T-cell (primary cell): ENCODE measurements around the gene XIST. TPM values are rescaled to one million over a fixed set of nuclear protein-coding genes. Genes with fewer than 3 reads are reported as not detected.

Experiments
- ATAC-seq, 4 experiments: fragments of 200-7000 bp in 3 of 4; fragments of 150-1000 bp in 1 of 4; cut with Tn5 transposase; replicated peaks in 1 of 4; 1 replicate in 3 of 4; 2 replicates in 1 of 4; pipeline ENCODE4 v1.10.0; 2021; ENCODE audit warnings: moderate library complexity in 3 of 4, mild to moderate bottlenecking in 2 of 4, moderate number of reproducible peaks in 1 of 4
- CTCF ChIA-PET, 2 donors: fragments of 300-600 bp; sonication (Branson Sonifier 250); formaldehyde crosslinking; loops; one replicate each; lab custom pipeline; 2022; ENCODE audit warnings: antibody characterized with exemption in 2 of 2; lab: Charles Lee
- POLR2A ChIA-PET, 2 donors: fragments of 300-600 bp; sonication (Branson Sonifier 250); formaldehyde crosslinking; loops; one replicate each; lab custom pipeline; 2022; ENCODE audit warnings: antibody characterized with exemption in 2 of 2; lab: Charles Lee
- DNase-seq, 35 experiments: peaks; one replicate each; pipeline versions ENCODE4 v3.0.0 to v3.0.0-alpha.2; 2013 to 2023
- H3K27ac ChIP-seq: one replicate; pipeline ENCODE4 v1.5.1; 2013; ENCODE audit warnings: low read length
- H3K27me3 ChIP-seq, 2 experiments: replicated peaks in 1 of 2; 1 replicate in 1 of 2; 2 replicates in 1 of 2; pipeline versions ENCODE4 v1.6.1 to v1.7.0; 2013; ENCODE audit warnings: low read length in 1 of 2, mixed read lengths in 1 of 2; ENCODE audit not compliant: control insufficient read depth in 2 of 2, insufficient read depth in 2 of 2; ENCODE audit errors: extremely low read depth in 1 of 2
- H3K36me3 ChIP-seq, 2 donors: 1 replicate in 1 of 2; 2 replicates in 1 of 2; pipeline versions ENCODE4 v1.6.1 to v1.7.0; 2013; ENCODE audit warnings: low read length in 1 of 2; ENCODE audit not compliant: control insufficient read depth in 2 of 2, insufficient read depth in 1 of 2; ENCODE audit errors: extremely low read depth in 1 of 2
- H3K4me1 ChIP-seq, 2 experiments: 1 replicate in 1 of 2; 2 replicates in 1 of 2; pipeline versions ENCODE4 v1.6.1 to v1.7.0; 2013; ENCODE audit warnings: low read length in 2 of 2, mixed read lengths in 1 of 2; ENCODE audit not compliant: insufficient read depth in 2 of 2, control insufficient read depth in 1 of 2; ENCODE audit errors: extremely low read depth in 1 of 2
- H3K4me3 ChIP-seq, 2 donors: 1 replicate in 1 of 2; 2 replicates in 1 of 2; pipeline versions ENCODE4 v1.5.1 to v1.7.0; 2013; ENCODE audit warnings: mild to moderate bottlenecking in 2 of 2, low read length in 1 of 2, moderate library complexity in 1 of 2; ENCODE audit not compliant: control insufficient read depth in 1 of 2; ENCODE audit errors: extremely low read depth in 1 of 2
- H3K9me3 ChIP-seq: 2 replicates; pipeline ENCODE4 v1.7.0; 2013
- H3K27ac Mint-ChIP-seq, 2 donors: one replicate each; pipeline ENCODE4 v1.8.0; 2020 to 2021; ENCODE audit warnings: mild to moderate bottlenecking in 2 of 2, mixed read lengths in 2 of 2
- H3K27me3 Mint-ChIP-seq, 2 donors: one replicate each; pipeline ENCODE4 v1.8.0; 2021 to 2022; ENCODE audit warnings: mixed read lengths in 2 of 2
- H3K36me3 Mint-ChIP-seq: one replicate; pipeline ENCODE4 v1.8.0; 2021; ENCODE audit warnings: mixed read lengths
- H3K4me1 Mint-ChIP-seq, 3 donors: one replicate each; pipeline ENCODE4 v1.8.0; 2020 to 2022; ENCODE audit warnings: mixed read lengths in 3 of 3, mild to moderate bottlenecking in 1 of 3
- H3K4me3 Mint-ChIP-seq, 3 donors: one replicate each; pipeline ENCODE4 v1.8.0; 2020 to 2022; ENCODE audit warnings: mild to moderate bottlenecking in 3 of 3, mixed read lengths in 3 of 3, moderate library complexity in 3 of 3
- H3K9me3 Mint-ChIP-seq, 3 donors: one replicate each; pipeline ENCODE4 v1.8.0; 2020 to 2022; ENCODE audit warnings: mixed read lengths in 3 of 3
- WGBS: methylation state at CpG from one replicate; pipeline ENCODE4 v1.1.5; 2013; ENCODE audit warnings: missing lambda C conversion rate; ENCODE audit not compliant: insufficient coverage; 5-methylcytosine and 5-hydroxymethylcytosine counted together
- total RNA-seq, 35 experiments: library from RNA in 6 of 35; stranded (reverse) in 6 of 35; fragments of 120-200 nt in 1 of 35; gene quantifications; one replicate each; pipeline versions ENCODE4 v1.2.1 to v1.2.4 and lab custom pipeline; 2013 to 2026

XIST gene
- total RNA-seq, 5 donors from 2014 or later (not counting 1 experiment from before 2014, with no cell fraction given): 0.58 to 481 (median 1.2) TPM

DNA sequence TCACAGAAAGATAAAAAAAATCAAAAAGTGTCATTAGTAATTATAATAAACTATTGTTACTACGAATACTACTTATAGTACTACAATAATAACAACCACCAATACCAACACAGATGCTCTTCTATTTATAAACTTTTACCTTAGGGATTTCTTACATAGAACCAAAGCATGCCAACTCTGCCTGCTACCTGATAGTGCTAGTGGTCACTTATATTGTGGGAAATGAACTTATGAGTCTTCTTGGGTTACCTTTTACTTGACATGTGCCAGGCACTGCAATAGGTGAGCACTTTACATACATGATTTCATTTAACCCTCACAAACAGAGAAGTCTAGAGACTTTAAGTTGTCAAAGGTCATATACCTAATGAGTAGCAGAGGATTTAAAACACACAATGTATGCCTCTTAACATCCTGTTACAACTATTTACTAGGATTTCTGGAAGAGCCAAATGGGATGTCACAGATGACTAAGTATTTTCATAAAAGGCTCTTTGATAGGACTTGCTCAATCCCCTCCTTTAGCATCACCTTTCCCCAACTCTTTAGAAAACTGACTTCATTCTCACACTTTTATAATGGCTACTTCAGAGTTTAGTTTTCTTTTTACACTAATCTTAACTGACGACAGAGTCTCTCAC lies 24.3 kb downstream of the XIST start:
- Mint-ChIP-seq H3K27me3 (peaks cover 0 to 6% of the 10 kb centered on the region in 2 donors), H3K4me3 (no peak overlapping the region), H3K36me3 (no peaks in the 10 kb centered on the region), H3K9me3 (no peaks in the 10 kb centered on the region), H3K4me1 (peaks cover 0 to 25% (median 0%) of the 10 kb centered on the region in 3 donors), H3K27ac (no peak overlapping the region)
- Histone ChIP-seq H3K36me3 (no peaks in the 10 kb centered on the region), H3K27me3 (no peaks in the 10 kb centered on the region), H3K4me1 (no peaks in the 10 kb centered on the region), H3K9me3 (no peaks in the 10 kb centered on the region), H3K4me3 (no peak overlapping the region), H3K27ac (no peak overlapping the region)
- ChIA-PET POLR2A (no interaction called here), CTCF (no interaction called here)
- DNase-seq: no peak
- no peak for ATAC-seq
- no CpG with 5 or more reads among the region's 2 CpGs for whole genome bisulfite sequencing

DNA sequence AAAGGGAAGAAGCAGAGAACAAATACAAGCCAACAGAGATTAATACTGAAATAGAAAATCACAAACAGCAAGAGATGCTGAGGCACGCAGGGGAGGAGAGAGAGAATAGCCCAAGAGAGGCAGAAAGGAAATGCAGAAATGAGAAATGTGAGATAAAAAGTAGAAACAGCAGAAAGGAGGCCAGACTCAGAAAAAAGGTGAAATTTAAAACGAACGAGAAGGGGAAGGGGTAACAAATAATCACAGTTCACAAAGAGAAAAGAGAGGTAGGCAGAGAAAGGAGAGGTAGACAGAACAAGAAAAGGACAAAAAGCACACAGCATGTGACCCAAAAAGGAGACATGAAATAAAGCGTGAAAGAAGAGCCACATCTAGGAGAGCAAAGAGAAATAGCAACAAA lies 25.1 kb downstream of the XIST start:
- Histone ChIP-seq H3K27ac (no peak overlapping the region), H3K4me3 (no peak overlapping the region), H3K27me3 (no peaks in the 10 kb centered on the region), H3K4me1 (no peaks in the 10 kb centered on the region), H3K9me3 (no peaks in the 10 kb centered on the region), H3K36me3 (no peaks in the 10 kb centered on the region)
- H3K36me3 Mint-ChIP-seq: no peaks in the 10 kb centered on the region
- no CpG with 5 or more reads among the region's 4 CpGs for WGBS
- H3K4me1 Mint-ChIP-seq: peaks cover 0 to 19% (median 0%) of the 10 kb centered on the region in 3 donors
- no peaks in the 10 kb centered on the region for H3K9me3 Mint-ChIP-seq
- ChIA-PET POLR2A (no interaction called here), CTCF (no interaction called here)
- DNase-seq (no peak), ATAC-seq (no peak)
- no peak overlapping the region for H3K27ac Mint-ChIP-seq
- no peak overlapping the region for H3K4me3 Mint-ChIP-seq
- H3K27me3 Mint-ChIP-seq: peaks cover 0 to 6% of the 10 kb centered on the region in 2 donors

DNA sequence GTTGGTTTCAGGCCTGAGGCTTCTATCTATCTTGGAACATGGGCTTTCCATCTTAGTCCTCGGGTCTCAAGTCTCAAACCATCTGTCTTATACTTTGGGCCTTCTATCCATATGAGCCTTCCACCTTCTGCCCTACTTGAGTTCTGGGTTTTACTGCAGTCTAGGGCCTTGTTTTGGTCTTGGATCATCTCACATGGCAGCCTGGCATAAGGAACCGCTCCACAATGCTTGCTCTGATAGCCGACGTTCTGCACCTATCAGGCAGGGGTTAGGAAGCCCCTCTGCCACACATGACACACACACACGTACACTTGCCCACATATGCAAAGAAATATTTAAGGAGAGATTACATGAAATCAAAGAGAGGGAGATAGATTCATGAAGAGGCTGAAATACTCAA lies 25.5 kb downstream of the XIST start:
- WGBS: no CpG with 5 or more reads among the region's 5 CpGs
- ATAC-seq (no peak), DNase-seq (no peak)
- no peaks in the 10 kb centered on the region for H3K27me3 ChIP-seq
- Mint-ChIP-seq H3K4me1 (peaks cover 0 to 19% (median 0%) of the 10 kb centered on the region in 3 donors), H3K27me3 (peaks cover 0 to 6% of the 10 kb centered on the region in 2 donors), H3K36me3 (no peaks in the 10 kb centered on the region), H3K4me3 (no peak overlapping the region), H3K9me3 (no peaks in the 10 kb centered on the region), H3K27ac (no peak overlapping the region)
- no peak overlapping the region for H3K27ac ChIP-seq
- ChIA-PET POLR2A (no interaction called here), CTCF (no interaction called here)
- no peaks in the 10 kb centered on the region for H3K9me3 ChIP-seq
- no peaks in the 10 kb centered on the region for H3K36me3 ChIP-seq
- H3K4me1 ChIP-seq: no peaks in the 10 kb centered on the region
- no peak overlapping the region for H3K4me3 ChIP-seq

DNA sequence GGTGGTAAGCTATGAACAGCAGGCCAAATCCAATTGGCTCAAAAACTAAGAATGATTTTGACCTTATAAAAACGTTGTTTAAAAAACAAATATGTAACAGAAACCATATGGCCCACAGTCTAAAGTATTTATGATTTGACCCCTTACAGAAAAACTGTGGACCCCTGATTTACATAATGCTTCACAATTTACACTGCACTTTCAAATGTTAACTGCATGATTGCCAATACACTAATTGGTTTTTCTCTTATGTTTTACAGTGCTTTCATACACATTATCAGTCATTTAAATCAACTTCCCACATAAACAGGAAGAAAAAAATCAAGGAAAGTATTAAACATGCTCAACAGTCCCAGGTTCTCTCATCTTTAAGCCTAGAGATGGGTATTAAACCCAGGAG lies 26.9 kb downstream of the XIST start:
- Mint-ChIP-seq H3K4me1 (peaks cover 0 to 11% (median 0%) of the 10 kb centered on the region in 3 donors), H3K27me3 (peaks cover 0 to 4% of the 10 kb centered on the region in 2 donors), H3K27ac (no peak overlapping the region), H3K4me3 (no peak overlapping the region), H3K9me3 (no peaks in the 10 kb centered on the region), H3K36me3 (no peaks in the 10 kb centered on the region)
- Histone ChIP-seq H3K4me1 (no peaks in the 10 kb centered on the region), H3K4me3 (no peak overlapping the region), H3K27me3 (no peaks in the 10 kb centered on the region), H3K36me3 (no peaks in the 10 kb centered on the region), H3K9me3 (no peaks in the 10 kb centered on the region), H3K27ac (no peak overlapping the region)
- no peak for ATAC-seq
- ChIA-PET POLR2A (no interaction called here), CTCF (no interaction called here)
- WGBS: no CpG with 5 or more reads among the region's 1 CpG
- DNase-seq: no peak

DNA sequence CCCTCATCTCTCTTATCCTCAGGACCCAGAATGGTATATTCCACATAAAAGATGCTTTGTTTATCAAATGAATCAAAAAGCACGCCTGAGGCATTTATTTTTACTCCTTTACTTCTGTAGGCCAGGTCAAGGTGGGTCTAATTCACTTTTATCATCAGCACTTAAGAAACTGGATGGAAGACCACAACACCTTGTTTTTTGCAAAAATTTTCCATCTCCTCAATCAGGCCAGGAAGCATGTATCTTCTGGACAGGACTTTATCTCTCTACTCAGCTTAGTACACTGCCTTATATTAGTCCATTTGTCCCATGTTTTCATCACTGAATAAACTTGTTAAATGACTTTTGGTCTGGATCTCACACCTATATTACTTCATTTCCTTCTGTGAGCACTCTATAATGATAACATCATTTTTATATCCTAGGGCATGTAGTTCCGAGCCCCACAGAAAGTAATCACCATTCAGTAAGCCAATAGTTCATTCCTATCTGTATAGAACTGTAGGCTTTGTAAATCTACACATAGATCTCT lies 29.0 kb downstream of the XIST start:
- no peak overlapping the region for H3K27ac ChIP-seq
- H3K36me3 Mint-ChIP-seq: no peaks in the 10 kb centered on the region
- no peaks in the 10 kb centered on the region for H3K9me3 ChIP-seq
- DNase-seq (no peak), ATAC-seq (no peak)
- no peaks in the 10 kb centered on the region for H3K4me1 ChIP-seq
- CTCF ChIA-PET: no interaction called here
- no peak overlapping the region for H3K4me3 ChIP-seq
- H3K27me3 ChIP-seq: no peaks in the 10 kb centered on the region
- H3K27me3 Mint-ChIP-seq: peaks cover 0 to 2% of the 10 kb centered on the region in 2 donors
- WGBS: no CpG with 5 or more reads among the region's 2 CpGs
- H3K27ac Mint-ChIP-seq: no peak overlapping the region
- no peak overlapping the region for H3K4me3 Mint-ChIP-seq
- POLR2A ChIA-PET: no interaction called here
- no peaks in the 10 kb centered on the region for H3K36me3 ChIP-seq
- H3K9me3 Mint-ChIP-seq: no peaks in the 10 kb centered on the region
- peaks cover 0 to 2% (median 0%) of the 10 kb centered on the region in 3 donors for H3K4me1 Mint-ChIP-seq

DNA sequence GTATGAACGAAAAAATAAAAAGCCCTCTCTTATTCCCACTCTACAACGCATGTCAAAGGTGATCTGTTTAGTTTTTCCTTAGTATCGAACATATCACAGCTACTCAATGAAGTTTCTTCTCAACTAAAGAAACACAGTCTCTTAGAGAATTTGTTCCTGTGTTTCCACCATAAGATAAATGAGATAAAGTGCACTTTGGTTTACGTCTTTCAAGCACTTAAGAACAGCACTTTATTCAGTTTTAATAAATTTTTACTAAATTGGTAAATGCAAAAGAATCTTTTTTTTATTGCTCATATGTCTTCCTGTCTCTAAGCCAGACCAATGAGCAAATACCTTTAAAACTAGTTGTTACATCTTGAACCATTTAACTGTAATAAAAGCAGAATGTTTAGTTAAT lies 29.7 kb downstream of the XIST start:
- no CpG with 5 or more reads among the region's 4 CpGs for WGBS
- H3K4me1 Mint-ChIP-seq: no peaks in the 10 kb centered on the region
- no peak overlapping the region for H3K27ac Mint-ChIP-seq
- peaks cover 0 to 2% of the 10 kb centered on the region in 2 donors for H3K27me3 Mint-ChIP-seq
- H3K4me3 Mint-ChIP-seq: no peak overlapping the region
- ChIA-PET POLR2A (no interaction called here), CTCF (interaction anchor here in 1 of 2 donors (0.6 kb wide), 1 partner anchor 352 kb away, joined by 3 read pairs; no protein-coding TSS in a partner anchor)
- ATAC-seq: no peak
- Histone ChIP-seq H3K27ac (no peak overlapping the region), H3K36me3 (no peaks in the 10 kb centered on the region), H3K27me3 (no peaks in the 10 kb centered on the region), H3K4me1 (no peaks in the 10 kb centered on the region), H3K4me3 (no peak overlapping the region), H3K9me3 (no peaks in the 10 kb centered on the region)
- H3K36me3 Mint-ChIP-seq: no peaks in the 10 kb centered on the region
- DNase-seq: no peak
- H3K9me3 Mint-ChIP-seq: no peaks in the 10 kb centered on the region
